PC-9 (cell line): ENCODE results near the gene SNX27. TPM values are rescaled to one million over a fixed set of nuclear protein-coding genes. Genes with fewer than 3 reads are reported as not detected.
"Not testable (repeated sequence)": the region's sequence is repeated elsewhere in the genome, so short reads cannot be mapped to it uniquely, and the experiment has no call there.

Experiments used
- BruUV-seq: library from RNA; stranded (reverse); fragments of 400-500 nt; replicated peaks from 2 replicates; lab custom pipeline; 2021; lab: Mats Ljungman, UMichigan
- CTCF ChIA-PET: fragments of 300-600 bp; sonication (Branson Sonifier 250); formaldehyde crosslinking; loops from one replicate; lab custom pipeline; 2022; ENCODE audit warnings: antibody characterized with exemption; lab: Charles Lee
- POLR2A ChIA-PET: fragments of 300-600 bp; sonication (Branson Sonifier 250); formaldehyde crosslinking; loops from one replicate; lab custom pipeline; 2022; ENCODE audit warnings: antibody characterized with exemption; ENCODE audit not compliant: unreplicated experiment; lab: Charles Lee
- DNase-seq, 2 experiments: peaks; one replicate each; pipeline versions ENCODE4 v3.0.0 to v3.0.0-alpha.2; 2015 to 2022; ENCODE audit warnings: mixed read lengths in 1 of 2
- H2AFZ ChIP-seq: fragments of 200-600 bp; sonication (generic); 2 replicates; pipeline ENCODE4 v1.8.1; 2017; ENCODE audit warnings: antibody characterized with exemption
- H3F3A ChIP-seq: fragments of 200-600 bp; sonication (generic); 2 replicates; pipeline ENCODE4 v1.8.1; 2017; ENCODE audit warnings: antibody characterized with exemption, mild to moderate bottlenecking, low read depth; ENCODE audit not compliant: insufficient read depth
- H3K27ac ChIP-seq: fragments of 200-600 bp; sonication (generic); 2 replicates; pipeline ENCODE4 v1.6.1; 2016; ENCODE audit warnings: mixed run types
- H3K27me3 ChIP-seq: fragments of 200-600 bp; sonication (generic); 2 replicates; pipeline ENCODE4 v1.6.1; 2016; ENCODE audit warnings: low read depth, mixed run types; ENCODE audit not compliant: insufficient read depth
- H3K36me3 ChIP-seq: fragments of 200-600 bp; sonication (generic); 2 replicates; pipeline ENCODE4 v1.6.1; 2016; ENCODE audit warnings: low read depth, mixed run types
- H3K4me1 ChIP-seq: fragments of 200-600 bp; sonication (generic); replicated peaks from 2 replicates; pipeline ENCODE4 v1.6.1; 2016; ENCODE audit warnings: mixed run types; ENCODE audit not compliant: insufficient read depth
- H3K4me2 ChIP-seq: fragments of 200-600 bp; sonication (generic); 2 replicates; pipeline ENCODE4 v1.6.1; 2017; ENCODE audit warnings: mixed run types
- H3K4me3 ChIP-seq: fragments of 200-600 bp; sonication (generic); 2 replicates; pipeline ENCODE4 v1.6.1; 2016; ENCODE audit warnings: mixed run types
- H3K79me2 ChIP-seq: fragments of 200-600 bp; sonication (generic); 2 replicates; pipeline ENCODE4 v1.6.1; 2017; ENCODE audit warnings: low read depth, mixed run types
- H3K9me2 ChIP-seq: fragments of 200-600 bp; sonication (generic); 2 replicates; pipeline ENCODE4 v1.8.1; 2017; ENCODE audit warnings: mild to moderate bottlenecking; ENCODE audit not compliant: insufficient read depth
- H3K9me3 ChIP-seq: fragments of 200-600 bp; sonication (generic); 2 replicates; pipeline ENCODE4 v1.8.1; 2016; ENCODE audit warnings: low read depth; ENCODE audit not compliant: insufficient read depth
- H4K20me1 ChIP-seq: fragments of 200-600 bp; sonication (generic); 2 replicates; pipeline ENCODE4 v1.8.1; 2017; ENCODE audit not compliant: insufficient read depth
- EZH2 ChIP-seq: fragments of 200-600 bp; sonication (generic); IDR thresholded peaks from 2 replicates; pipeline ENCODE4 v1.8.0; 2017; ENCODE audit warnings: antibody characterized with exemption, low read depth
- intact Hi-C: fragments of 100-400 bp; cut with micrococcal nuclease; formaldehyde crosslinking; loops from one replicate; pipeline ENCODE4 v1.10.0; 2022; ENCODE audit not compliant: unreplicated experiment
- total RNA-seq: library from RNA; stranded (reverse); gene quantifications from 2 replicates; pipeline ENCODE4 v1.2.3, GENCODE V29; 2021
- TF ChIP-seq, protein P1 (sequence below): fragments of 200-600 bp; sonication (generic); conservative IDR thresholded peaks from 2 replicates; pipeline ENCODE4 v1.6.1; 2017; ENCODE audit warnings: mixed run types, antibody characterized with exemption, mild to moderate bottlenecking, moderate library complexity

Gene SNX27
- total RNA-seq, 1 experiment from 2014 or later, result 40.1 TPM

DNA sequence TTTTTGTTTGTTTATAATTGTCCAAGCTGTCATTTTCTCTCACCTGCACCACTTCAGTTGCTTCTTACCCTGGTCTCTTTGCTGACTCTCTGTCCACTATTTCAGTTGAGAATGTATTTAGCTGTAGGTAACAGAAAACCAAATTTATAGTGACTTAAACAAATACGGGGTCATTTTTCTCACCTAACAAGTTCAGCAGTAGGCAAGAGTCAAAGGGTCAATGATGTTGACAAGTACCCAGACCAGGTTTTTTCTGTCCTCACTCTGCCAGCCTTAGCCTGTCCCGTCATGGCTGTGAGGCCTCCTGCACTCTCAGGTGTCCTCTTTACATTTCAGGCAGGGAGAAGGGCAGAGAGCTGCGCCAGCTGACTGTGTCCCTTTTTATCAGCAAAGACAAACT is 121.3 kb downstream of the SNX27 start:
- CTCF ChIA-PET, result no interaction called here
- intact Hi-C loops, result no loop called here
- no peak for TF ChIP-seq EZH2
- TF ChIP-seq, protein P1, sequence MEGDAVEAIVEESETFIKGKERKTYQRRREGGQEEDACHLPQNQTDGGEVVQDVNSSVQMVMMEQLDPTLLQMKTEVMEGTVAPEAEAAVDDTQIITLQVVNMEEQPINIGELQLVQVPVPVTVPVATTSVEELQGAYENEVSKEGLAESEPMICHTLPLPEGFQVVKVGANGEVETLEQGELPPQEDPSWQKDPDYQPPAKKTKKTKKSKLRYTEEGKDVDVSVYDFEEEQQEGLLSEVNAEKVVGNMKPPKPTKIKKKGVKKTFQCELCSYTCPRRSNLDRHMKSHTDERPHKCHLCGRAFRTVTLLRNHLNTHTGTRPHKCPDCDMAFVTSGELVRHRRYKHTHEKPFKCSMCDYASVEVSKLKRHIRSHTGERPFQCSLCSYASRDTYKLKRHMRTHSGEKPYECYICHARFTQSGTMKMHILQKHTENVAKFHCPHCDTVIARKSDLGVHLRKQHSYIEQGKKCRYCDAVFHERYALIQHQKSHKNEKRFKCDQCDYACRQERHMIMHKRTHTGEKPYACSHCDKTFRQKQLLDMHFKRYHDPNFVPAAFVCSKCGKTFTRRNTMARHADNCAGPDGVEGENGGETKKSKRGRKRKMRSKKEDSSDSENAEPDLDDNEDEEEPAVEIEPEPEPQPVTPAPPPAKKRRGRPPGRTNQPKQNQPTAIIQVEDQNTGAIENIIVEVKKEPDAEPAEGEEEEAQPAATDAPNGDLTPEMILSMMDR, result no peak

DNA sequence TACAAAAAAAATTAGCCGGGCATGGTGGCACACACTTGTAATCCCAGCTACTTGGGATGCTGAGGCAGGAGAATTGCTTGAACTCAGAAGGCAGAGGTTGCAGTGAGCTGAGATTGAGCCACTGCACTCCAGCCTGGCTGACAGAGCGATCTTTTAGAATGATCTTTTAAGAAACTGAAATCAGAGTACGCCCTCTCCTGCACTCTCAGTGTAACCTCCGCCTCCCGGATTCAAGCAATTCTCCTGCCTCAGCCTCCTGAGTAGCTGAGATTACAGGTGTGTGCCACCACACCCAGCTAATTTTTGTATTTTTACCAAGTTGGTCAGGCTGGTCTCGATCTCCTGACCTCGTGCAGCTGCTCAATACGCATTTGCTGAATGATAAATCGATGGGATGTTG is 122.1 kb downstream of the SNX27 start:
- H4K20me1 ChIP-seq, DNase-seq, H2AFZ ChIP-seq, H3K27ac ChIP-seq, H3K4me3 ChIP-seq, H3K36me3 ChIP-seq, BruUV-seq, H3K9me2 ChIP-seq, H3F3A ChIP-seq, H3K4me1 ChIP-seq, H3K79me2 ChIP-seq, H3K27me3 ChIP-seq, H3K4me2 ChIP-seq, H3K9me3 ChIP-seq, POLR2A ChIA-PET: not testable (repeated sequence)
- intact Hi-C loops, result loop anchor here (2.0 kb wide), 1 partner anchor 433 kb away; no protein-coding TSS in a partner anchor
- CTCF ChIA-PET, result interaction anchor here (1.1 to 1.4 kb wide), 2 partner anchors 198 to 290 kb away, joined by 3 to 4 read pairs; no protein-coding TSS in a partner anchor

More for the DNA sequence above, 121.3 kb downstream of the SNX27 start:
- no peaks in the 10 kb centered on the region for H3K36me3 ChIP-seq
- BruUV-seq, result no TSS peak
- H3K27me3 ChIP-seq, result no peaks in the 10 kb centered on the region
- no peak overlapping the region for H2AFZ ChIP-seq
- POLR2A ChIA-PET, result interaction anchor here (0.6 kb wide), 1 partner anchor 313 kb away, joined by 6 read pairs; no protein-coding TSS in a partner anchor
- H3K4me2 ChIP-seq, result no peak overlapping the region
- H4K20me1 ChIP-seq, result no peaks in the 10 kb centered on the region
- H3K9me2 ChIP-seq, result no peaks in the 10 kb centered on the region
- no peak overlapping the region for H3K27ac ChIP-seq
- no peaks in the 10 kb centered on the region for H3K79me2 ChIP-seq
- peaks cover 5% of the 10 kb centered on the region; the same call in 1 of the 2 replicates for H3K9me3 ChIP-seq
- peaks cover 4% of the 10 kb centered on the region; the same call in 1 of the 2 replicates for H3F3A ChIP-seq
- no peak overlapping the region for H3K4me3 ChIP-seq
- 0 out of 2 replicates have a peak, but pooled peaks cover 5% of the 10 kb centered on the region for H3K4me1 ChIP-seq
- no peak for DNase-seq

DNA sequence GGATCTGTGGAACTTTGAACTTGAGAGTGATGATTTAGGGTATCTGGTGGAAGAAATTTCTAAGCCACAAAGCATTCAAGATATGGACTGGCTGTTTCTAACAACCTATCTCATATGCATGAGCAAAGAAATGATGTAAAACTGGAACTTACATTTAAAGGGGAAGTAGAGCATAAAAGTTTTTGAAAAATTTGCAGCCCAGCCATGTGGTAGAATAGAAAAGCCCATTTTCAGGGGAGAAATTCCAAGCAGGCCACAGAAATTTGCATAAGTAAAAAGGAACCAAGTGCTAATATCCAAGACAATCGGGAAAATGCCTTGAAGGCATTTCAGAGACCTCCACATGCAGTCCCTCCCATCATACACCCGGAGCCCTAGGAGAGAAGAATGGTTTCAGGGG is 125.2 kb downstream of the SNX27 start:
- Histone ChIP-seq H3K9me3 (peaks cover 5% of the 10 kb centered on the region; the same call in 1 of the 2 replicates), H3K9me2 (no peaks in the 10 kb centered on the region), H3K27ac (no peak overlapping the region), H4K20me1 (no peaks in the 10 kb centered on the region), H3K4me3 (no peak overlapping the region), H3K27me3 (no peaks in the 10 kb centered on the region), H3K36me3 (no peaks in the 10 kb centered on the region), H3K4me2 (no peak overlapping the region), H3F3A (peaks cover 4% of the 10 kb centered on the region; the same call in 1 of the 2 replicates), H3K79me2 (no peaks in the 10 kb centered on the region), H3K4me1 (peaks cover 17% of the 10 kb centered on the region), H2AFZ (no peak overlapping the region)
- ChIA-PET POLR2A (no interaction called here), CTCF (no interaction called here)
- no peak for DNase-seq
- TF ChIP-seq, protein P1, result no peak
- no TSS peak for BruUV-seq
- intact Hi-C loops, result loop anchor here (5.0 kb wide), 1 partner anchor 190 kb away; no protein-coding TSS in a partner anchor
